Right lobe of liver (tissue), 6 donors: ENCODE results near the gene EXD3. TPM values are rescaled to one million over a fixed set of nuclear protein-coding genes. Genes with fewer than 3 reads are reported as not detected.
"Not testable (repeated sequence)": the region's sequence is repeated elsewhere in the genome, so short reads cannot be mapped to it uniquely, and the experiment has no call there.

Experiments used
- ATAC-seq, 4 donors: fragments of 200-7000 bp; cut with Tn5 transposase; one replicate each; pipeline ENCODE4 v1.9.1; 2020; ENCODE audit warnings: mild to moderate bottlenecking in 4 of 4, moderate library complexity in 4 of 4
- DNase-seq, 3 donors: peaks; one replicate each; pipeline ENCODE4 v3.0.0-alpha.2; 2020
- H3K27ac ChIP-seq, 3 donors: fragments of 200-600 bp; one replicate each; pipeline ENCODE4 v1.8.0; 2022
- H3K27me3 ChIP-seq, 2 donors: fragments of 200-600 bp; one replicate each; pipeline ENCODE4 v1.8.0; 2022
- H3K36me3 ChIP-seq, 4 donors: fragments of 200-600 bp; sonication (generic) in 1 of 4; one replicate each; pipeline versions ENCODE4 v1.5.1 to v1.8.0; 2017 to 2022; ENCODE audit warnings: control low read depth in 1 of 4
- H3K4me1 ChIP-seq, 4 donors: fragments of 200-600 bp; sonication (generic) in 1 of 4; one replicate each; pipeline versions ENCODE4 v1.5.1 to v1.8.0; 2017 to 2022; ENCODE audit warnings: control low read depth in 1 of 4
- H3K4me3 ChIP-seq, 3 donors: fragments of 200-600 bp; one replicate each; pipeline ENCODE4 v1.8.0; 2022
- H3K9me3 ChIP-seq, 4 donors: fragments of 200-600 bp; sonication (generic) in 1 of 4; one replicate each; pipeline versions ENCODE4 v1.5.1 to v1.8.0; 2017 to 2022; ENCODE audit warnings: control low read depth in 1 of 4
- POLR2A ChIP-seq: fragments of 450-650 bp; IDR thresholded peaks from one replicate; pipeline ENCODE4 v1.6.1; 2017; ENCODE audit warnings: antibody characterized with exemption, mild to moderate bottlenecking
- WGBS: methylation state at CpG from one replicate; pipeline ENCODE4 v1.1.6; 2018; ENCODE audit warnings: low coverage, low lambda C conversion rate; ENCODE audit not compliant: insufficient coverage; ENCODE audit errors: missing lambda C conversion rate; 5-methylcytosine and 5-hydroxymethylcytosine counted together
- intact Hi-C, 2 donors: fragments of 100-400 bp; cut with DNase I; formaldehyde crosslinking; loops; one replicate each; pipeline versions ENCODE4 v1.11.2 to v1.14.1; 2022
- total RNA-seq, 6 experiments: library from RNA; depleted of rRNA in 2 of 6; stranded (reverse); fragments of >200 nt in 2 of 6; fragmentation: NEBNext Ultra II Directional in 3 of 6; extraction: Animal tissue kit (Norgen Biotek cat#: 25700) in 3 of 6; gene quantifications; one replicate each; pipeline versions ENCODE4 v1.1.0 to v1.2.4, GENCODE V29; 2016 to 2023
- TF ChIP-seq, protein P1 (sequence below), 4 donors: fragments of 200-600 bp in 3 of 4; fragments of 450-650 bp in 1 of 4; IDR thresholded peaks; one replicate each; pipeline versions ENCODE4 v1.5.1 to v1.8.0; 2016 to 2022; ENCODE audit warnings: antibody characterized with exemption in 4 of 4, mild to moderate bottlenecking in 2 of 4
- donor health status: DM: no; HTN: yes; CAD: no.
- donor health status: DM: no; HTN: no; CAD: no.
- donor health status: DM: no; HTN: no; CAD: no.
- donor health status: DM: no; HTN: yes; CAD: no.
- donor health status: DM: no; HTN: yes; CAD: no.

The EXD3 gene
- total RNA-seq, 6 experiments from 2014 or later, result 3.3 to 14.4 (median 10.6) TPM

DNA sequence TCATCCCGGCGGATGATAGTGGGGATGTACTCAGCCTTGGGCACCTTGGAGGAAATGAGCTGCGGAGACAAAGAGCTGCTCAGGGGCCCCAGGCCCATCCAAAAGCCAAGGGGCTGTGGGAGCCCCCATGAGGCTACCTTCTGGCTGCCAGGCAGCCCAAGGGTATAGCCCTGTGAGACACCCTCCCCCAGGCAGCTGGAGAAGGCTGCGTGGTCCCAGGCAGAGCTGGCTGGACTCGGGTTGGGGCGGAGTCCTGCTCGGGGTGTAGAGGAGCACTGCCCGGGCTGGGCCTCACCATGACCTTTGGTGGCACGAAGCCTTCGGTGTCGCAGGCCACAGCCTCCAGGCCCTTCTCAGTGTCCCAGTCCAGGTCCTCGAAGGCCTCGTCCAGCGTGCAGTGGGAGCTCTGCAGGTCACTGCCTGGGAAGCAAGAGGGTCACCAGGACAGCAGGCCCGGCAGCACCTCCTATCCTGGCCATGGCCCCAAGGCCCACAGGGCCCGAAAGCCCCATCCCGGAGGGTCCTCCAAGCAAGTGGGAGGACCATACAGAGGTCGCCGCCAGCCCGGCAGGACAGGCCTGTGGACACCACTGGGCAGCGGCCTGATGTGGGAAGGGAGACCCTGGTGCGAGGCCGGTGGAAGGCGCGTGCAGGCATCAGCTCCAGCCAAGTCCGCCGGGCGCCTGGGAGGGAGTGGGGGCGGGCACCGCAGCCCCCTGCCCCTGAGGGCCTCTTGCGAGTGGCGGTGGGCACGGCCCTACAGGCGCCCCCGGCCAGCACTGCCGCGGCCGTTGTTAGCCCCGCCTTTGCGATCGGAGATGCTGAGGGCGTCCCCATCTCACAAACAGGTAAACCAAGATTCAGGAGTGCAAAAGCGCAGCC lies 30.0 kb upstream of the EXD3 start:
- peaks cover 0 to 4% (median 0%) of the 10 kb centered on the region in 4 donors for H3K36me3 ChIP-seq
- no peak for ATAC-seq
- intact Hi-C loops, result no loop called here
- peak overlapping the region in 1 of 3 donors; percentile 27 for H3K4me3 ChIP-seq
- peak; percentile 51 to 72 (median 65) for DNase-seq
- no peaks in the 10 kb centered on the region for H3K27me3 ChIP-seq
- H3K9me3 ChIP-seq, result no peaks in the 10 kb centered on the region
- TF ChIP-seq, protein P1, sequence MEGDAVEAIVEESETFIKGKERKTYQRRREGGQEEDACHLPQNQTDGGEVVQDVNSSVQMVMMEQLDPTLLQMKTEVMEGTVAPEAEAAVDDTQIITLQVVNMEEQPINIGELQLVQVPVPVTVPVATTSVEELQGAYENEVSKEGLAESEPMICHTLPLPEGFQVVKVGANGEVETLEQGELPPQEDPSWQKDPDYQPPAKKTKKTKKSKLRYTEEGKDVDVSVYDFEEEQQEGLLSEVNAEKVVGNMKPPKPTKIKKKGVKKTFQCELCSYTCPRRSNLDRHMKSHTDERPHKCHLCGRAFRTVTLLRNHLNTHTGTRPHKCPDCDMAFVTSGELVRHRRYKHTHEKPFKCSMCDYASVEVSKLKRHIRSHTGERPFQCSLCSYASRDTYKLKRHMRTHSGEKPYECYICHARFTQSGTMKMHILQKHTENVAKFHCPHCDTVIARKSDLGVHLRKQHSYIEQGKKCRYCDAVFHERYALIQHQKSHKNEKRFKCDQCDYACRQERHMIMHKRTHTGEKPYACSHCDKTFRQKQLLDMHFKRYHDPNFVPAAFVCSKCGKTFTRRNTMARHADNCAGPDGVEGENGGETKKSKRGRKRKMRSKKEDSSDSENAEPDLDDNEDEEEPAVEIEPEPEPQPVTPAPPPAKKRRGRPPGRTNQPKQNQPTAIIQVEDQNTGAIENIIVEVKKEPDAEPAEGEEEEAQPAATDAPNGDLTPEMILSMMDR (IDR thresholded peaks at IDR 0.05), result no peak
- no peak for TF ChIP-seq POLR2A
- WGBS, result 77% methylated on average over 10 of the region's 43 CpGs
- H3K27ac ChIP-seq, result no peak overlapping the region
- peaks cover 0 to 18% (median 3%) of the 10 kb centered on the region in 4 donors for H3K4me1 ChIP-seq

DNA sequence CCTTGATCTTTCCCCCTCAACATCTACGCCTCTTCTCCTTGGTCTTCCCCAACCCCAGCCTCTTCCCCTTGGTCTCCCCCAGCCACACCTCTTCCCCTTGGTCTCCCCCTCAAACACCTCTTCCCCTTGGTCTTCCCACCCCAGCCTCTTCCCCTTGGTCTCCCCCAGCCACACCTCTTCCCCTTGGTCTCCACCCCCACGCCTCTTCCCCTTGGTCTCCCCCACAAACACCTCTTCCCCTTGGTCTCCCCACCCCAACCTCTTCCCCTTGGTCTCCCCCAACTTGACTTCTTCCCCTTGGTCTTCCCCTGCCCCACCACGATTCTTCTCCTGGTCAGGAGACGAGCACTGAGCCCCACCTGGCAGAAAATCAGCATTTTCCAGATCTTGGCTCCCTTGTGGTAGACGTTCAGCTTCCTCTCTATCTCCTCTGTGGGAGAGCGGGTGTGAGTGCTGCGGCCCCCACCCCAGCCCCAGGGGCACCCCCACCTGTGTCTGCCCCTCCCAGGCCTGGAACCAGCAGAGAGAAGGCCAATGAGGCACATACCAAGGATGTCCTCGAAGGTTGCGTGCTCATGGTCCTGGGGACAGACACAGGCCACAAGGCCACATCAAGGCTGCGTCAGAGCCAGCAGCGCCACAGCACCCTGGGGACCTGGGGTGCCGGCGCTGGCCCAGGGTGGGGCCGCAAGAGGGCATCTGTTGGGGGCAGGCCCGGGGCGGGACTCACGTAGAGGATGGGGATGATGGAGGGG lies 29.2 kb upstream of the EXD3 start:
- WGBS, result 77% methylated on average over 10 of the region's 17 CpGs
- Histone ChIP-seq H3K27ac (no peak overlapping the region), H3K36me3 (peaks cover 0 to 4% (median 0%) of the 10 kb centered on the region in 4 donors), H3K27me3 (no peaks in the 10 kb centered on the region), H3K9me3 (no peaks in the 10 kb centered on the region), H3K4me3 (no peak overlapping the region), H3K4me1 (peaks cover 0 to 16% (median 3%) of the 10 kb centered on the region in 4 donors)
- TF ChIP-seq, protein P1 (IDR thresholded peaks at IDR 0.05), result no peak
- TF ChIP-seq POLR2A, result no peak
- peak in 2 of 3 donors; percentile 32 to 57 for DNase-seq
- intact Hi-C loops, result no loop called here
- ATAC-seq, result no peak

DNA sequence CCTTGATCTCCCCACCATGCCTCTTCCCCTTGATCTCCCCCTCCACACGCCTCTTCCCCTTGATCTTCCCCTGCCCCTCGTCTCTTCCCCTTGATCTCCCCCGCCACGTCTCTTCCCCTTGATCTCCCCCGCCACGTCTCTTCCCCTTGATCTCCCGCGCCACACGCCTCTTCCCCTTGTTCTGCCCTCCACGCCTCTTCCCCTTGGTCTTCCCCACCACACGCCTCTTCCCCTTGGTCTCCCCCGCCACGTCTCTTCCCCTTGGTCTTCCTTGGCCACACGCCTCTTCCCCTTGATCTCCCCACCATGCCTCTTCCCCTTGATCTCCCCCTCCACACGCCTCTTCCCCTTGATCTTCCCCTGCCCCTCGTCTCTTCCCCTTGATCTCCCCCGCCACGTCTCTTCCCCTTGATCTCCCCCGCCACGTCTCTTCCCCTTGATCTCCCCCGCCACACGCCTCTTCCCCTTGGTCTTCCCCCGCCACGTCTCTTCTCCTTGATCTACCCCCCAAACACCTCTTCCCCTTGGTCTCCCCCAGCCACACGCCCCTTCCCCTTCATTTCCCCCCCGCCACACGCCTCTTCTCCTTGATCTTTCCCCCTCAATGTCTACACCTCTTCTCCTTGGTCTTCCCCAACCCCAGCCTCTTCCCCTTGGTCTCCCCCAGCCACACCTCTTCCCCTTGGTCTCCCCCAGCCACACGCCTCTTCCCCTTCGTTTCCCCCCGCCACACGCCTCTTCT lies 28.5 kb upstream of the EXD3 start:
- H3K9me3 ChIP-seq, intact Hi-C loops, H3K27me3 ChIP-seq, ATAC-seq, DNase-seq, H3K4me3 ChIP-seq, H3K36me3 ChIP-seq, H3K27ac ChIP-seq: not testable (repeated sequence)
- 60% methylated on average over 20 of the region's 31 CpGs for WGBS
- peaks cover 0 to 11% (median 3%) of the 10 kb centered on the region in 4 donors for H3K4me1 ChIP-seq

DNA sequence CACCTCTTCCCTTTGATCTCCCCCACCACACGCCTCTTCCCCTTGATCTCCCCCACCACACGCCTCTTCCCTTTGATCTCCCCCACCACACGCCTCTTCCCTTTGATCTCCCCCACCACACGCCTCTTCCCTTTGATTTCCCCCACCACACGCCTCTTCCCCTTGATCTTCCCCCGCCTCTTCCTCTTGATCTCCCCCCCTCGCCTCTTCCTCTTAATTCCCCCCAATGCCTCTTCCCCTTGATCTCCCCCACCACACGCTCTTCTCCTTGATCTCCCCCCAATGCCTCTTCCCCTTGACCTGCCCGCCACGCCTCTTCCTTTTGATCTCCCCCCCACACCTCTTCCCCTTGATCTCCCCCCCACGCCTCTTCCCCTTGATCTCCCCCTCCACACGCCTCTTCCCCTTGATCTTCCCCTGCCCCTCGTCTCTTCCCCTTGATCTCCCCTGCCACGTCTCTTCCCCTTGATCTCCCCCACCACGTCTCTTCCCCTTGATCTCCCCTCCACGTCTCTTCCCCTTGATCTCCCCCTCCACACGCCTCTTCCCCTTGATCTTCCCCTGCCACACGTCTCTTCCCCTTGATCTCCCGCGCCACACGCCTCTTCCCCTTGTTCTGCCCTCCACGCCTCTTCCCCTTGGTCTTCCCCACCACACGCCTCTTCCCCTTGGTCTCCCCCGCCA lies 27.7 kb upstream of the EXD3 start:
- H3K4me1 ChIP-seq, result peaks cover 0 to 13% (median 3%) of the 10 kb centered on the region in 4 donors
- ATAC-seq, H3K27ac ChIP-seq, intact Hi-C loops, DNase-seq, H3K9me3 ChIP-seq, H3K27me3 ChIP-seq, H3K4me3 ChIP-seq, H3K36me3 ChIP-seq: not testable (repeated sequence)
- WGBS, result 78% methylated on average over 22 of the region's 24 CpGs
